ENCODE measurements around the gene MYBPC1.
A peak's percentile ranks its signal among the peaks of the same experiment; 100 is the strongest.

Gene MYBPC1

DNA sequence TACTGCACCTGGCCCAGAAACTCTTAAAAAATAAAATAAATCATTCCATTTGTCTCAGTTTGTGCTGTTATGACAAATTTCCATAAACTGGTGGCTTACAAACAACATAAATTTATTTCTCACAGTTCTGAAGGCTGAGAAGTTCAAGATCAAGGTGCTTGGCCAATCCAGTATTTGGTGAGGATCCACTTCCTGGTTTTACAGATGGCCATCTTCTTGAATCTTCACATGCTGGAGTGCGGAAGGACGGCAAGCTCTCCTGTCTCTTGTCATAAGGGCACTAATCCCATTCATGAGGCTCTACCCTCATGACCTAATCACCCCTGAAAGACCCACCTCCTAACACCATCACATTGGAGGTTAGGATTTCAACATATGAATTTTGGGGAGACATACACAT is 29.9 kb upstream of the MYBPC1 start:
- ChIA-PET CTCF (no interaction called here), POLR2A (no interaction called here)
- Histone ChIP-seq H3K27ac (ENCODE audit: extremely low read depth, low read depth, low read length) (no peak overlapping the region), H3K9me3 (ENCODE audit: control insufficient read depth, insufficient read depth, low read depth, low read length) (no peaks in the 10 kb centered on the region), H3K36me3 (ENCODE audit: control insufficient read depth in 2 of 2, insufficient read depth in 1 of 2, low read length in 2 of 2) (no peaks in the 10 kb centered on the region), H3K4me3 (ENCODE audit: low read depth, low read length) (no peak overlapping the region), H3K4me1 (ENCODE audit: control insufficient read depth, insufficient read depth, low read length) (0 out of 2 replicates have a peak, but pooled peaks cover 3% of the 10 kb centered on the region)
- TF ChIP-seq ZNF433 (tag by site-specific recombination; IDR thresholded peaks at IDR 0.05; ENCODE audit: low read depth) = no peak
- TF ChIP-seq KLF10 (tag by site-specific recombination; IDR thresholded peaks at IDR 0.05) = no peak
- no peak for TF ChIP-seq AEBP2 (tag by site-specific recombination; IDR thresholded peaks at IDR 0.05; ENCODE audit: borderline replicate concordance)
- TF ChIP-seq ZNF184 (tag by site-specific recombination; IDR thresholded peaks at IDR 0.05) = no peak
- no peak for TF ChIP-seq ZNF549 (tag by site-specific recombination; IDR thresholded peaks at IDR 0.05)
- no peak for TF ChIP-seq ZNF792 (tag by site-specific recombination; IDR thresholded peaks at IDR 0.05)
- TF ChIP-seq ZNF501 (tag by site-specific recombination; IDR thresholded peaks at IDR 0.05) = no peak
- no peak for TF ChIP-seq ZNF133 (tag by site-specific recombination; IDR thresholded peaks at IDR 0.05)
- TF ChIP-seq, protein P1, sequence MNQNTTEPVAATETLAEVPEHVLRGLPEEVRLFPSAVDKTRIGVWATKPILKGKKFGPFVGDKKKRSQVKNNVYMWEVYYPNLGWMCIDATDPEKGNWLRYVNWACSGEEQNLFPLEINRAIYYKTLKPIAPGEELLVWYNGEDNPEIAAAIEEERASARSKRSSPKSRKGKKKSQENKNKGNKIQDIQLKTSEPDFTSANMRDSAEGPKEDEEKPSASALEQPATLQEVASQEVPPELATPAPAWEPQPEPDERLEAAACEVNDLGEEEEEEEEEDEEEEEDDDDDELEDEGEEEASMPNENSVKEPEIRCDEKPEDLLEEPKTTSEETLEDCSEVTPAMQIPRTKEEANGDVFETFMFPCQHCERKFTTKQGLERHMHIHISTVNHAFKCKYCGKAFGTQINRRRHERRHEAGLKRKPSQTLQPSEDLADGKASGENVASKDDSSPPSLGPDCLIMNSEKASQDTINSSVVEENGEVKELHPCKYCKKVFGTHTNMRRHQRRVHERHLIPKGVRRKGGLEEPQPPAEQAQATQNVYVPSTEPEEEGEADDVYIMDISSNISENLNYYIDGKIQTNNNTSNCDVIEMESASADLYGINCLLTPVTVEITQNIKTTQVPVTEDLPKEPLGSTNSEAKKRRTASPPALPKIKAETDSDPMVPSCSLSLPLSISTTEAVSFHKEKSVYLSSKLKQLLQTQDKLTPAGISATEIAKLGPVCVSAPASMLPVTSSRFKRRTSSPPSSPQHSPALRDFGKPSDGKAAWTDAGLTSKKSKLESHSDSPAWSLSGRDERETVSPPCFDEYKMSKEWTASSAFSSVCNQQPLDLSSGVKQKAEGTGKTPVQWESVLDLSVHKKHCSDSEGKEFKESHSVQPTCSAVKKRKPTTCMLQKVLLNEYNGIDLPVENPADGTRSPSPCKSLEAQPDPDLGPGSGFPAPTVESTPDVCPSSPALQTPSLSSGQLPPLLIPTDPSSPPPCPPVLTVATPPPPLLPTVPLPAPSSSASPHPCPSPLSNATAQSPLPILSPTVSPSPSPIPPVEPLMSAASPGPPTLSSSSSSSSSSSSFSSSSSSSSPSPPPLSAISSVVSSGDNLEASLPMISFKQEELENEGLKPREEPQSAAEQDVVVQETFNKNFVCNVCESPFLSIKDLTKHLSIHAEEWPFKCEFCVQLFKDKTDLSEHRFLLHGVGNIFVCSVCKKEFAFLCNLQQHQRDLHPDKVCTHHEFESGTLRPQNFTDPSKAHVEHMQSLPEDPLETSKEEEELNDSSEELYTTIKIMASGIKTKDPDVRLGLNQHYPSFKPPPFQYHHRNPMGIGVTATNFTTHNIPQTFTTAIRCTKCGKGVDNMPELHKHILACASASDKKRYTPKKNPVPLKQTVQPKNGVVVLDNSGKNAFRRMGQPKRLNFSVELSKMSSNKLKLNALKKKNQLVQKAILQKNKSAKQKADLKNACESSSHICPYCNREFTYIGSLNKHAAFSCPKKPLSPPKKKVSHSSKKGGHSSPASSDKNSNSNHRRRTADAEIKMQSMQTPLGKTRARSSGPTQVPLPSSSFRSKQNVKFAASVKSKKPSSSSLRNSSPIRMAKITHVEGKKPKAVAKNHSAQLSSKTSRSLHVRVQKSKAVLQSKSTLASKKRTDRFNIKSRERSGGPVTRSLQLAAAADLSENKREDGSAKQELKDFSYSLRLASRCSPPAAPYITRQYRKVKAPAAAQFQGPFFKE (tag by site-specific recombination; IDR thresholded peaks at IDR 0.05; ENCODE audit: borderline replicate concordance) = no peak
- no peak for TF ChIP-seq ZNF37A (tag by site-specific recombination; IDR thresholded peaks at IDR 0.05)
- TF ChIP-seq BCL11A (tag by site-specific recombination; IDR thresholded peaks at IDR 0.05; ENCODE audit: low read depth) = no peak
- no peak for TF ChIP-seq ZNF350 (tag by site-specific recombination; IDR thresholded peaks at IDR 0.05)
- no peak for TF ChIP-seq ZNF544 (tag by site-specific recombination; IDR thresholded peaks at IDR 0.05)
- no peak for TF ChIP-seq ZNF157 (tag by site-specific recombination; IDR thresholded peaks at IDR 0.05)
- TF ChIP-seq ZNF677 (tag by site-specific recombination; IDR thresholded peaks at IDR 0.05) = no peak

GRCh38 chr12:101566318-101566717 is 28.5 kb upstream of the MYBPC1 start:
- no peak overlapping the region for H3K4me3 ChIP-seq (ENCODE audit: low read depth, low read length)
- H3K4me1 ChIP-seq (ENCODE audit: control insufficient read depth, insufficient read depth, low read length) = 0 out of 2 replicates have a peak, but pooled peaks cover 3% of the 10 kb centered on the region
- no peak overlapping the region for H3K27ac ChIP-seq (ENCODE audit: extremely low read depth, low read depth, low read length)
- ChIA-PET POLR2A (no interaction called here), CTCF (interaction anchor here (0.6 to 0.7 kb wide), 2 partner anchors 195 to 735 kb away, joined by 3 to 4 read pairs; no protein-coding TSS in a partner anchor)
- no peaks in the 10 kb centered on the region for H3K36me3 ChIP-seq (ENCODE audit: control insufficient read depth in 2 of 2, insufficient read depth in 1 of 2, low read length in 2 of 2)
- no peaks in the 10 kb centered on the region for H3K9me3 ChIP-seq (ENCODE audit: control insufficient read depth, insufficient read depth, low read depth, low read length)
- no peak for TF ChIP-seq SP2 (tag by site-specific recombination; IDR thresholded peaks at IDR 0.05)
- no peak for TF ChIP-seq ZNF140 (tag by site-specific recombination; IDR thresholded peaks at IDR 0.05)
- no peak for TF ChIP-seq PRDM1 (tag by site-specific recombination; IDR thresholded peaks at IDR 0.05)
- 0 out of 2 replicates have a peak, but pooled peaks have one; percentile 19 for TF ChIP-seq SCRT2 (tag by site-specific recombination; IDR thresholded peaks at IDR 0.05)
- no peak for TF ChIP-seq RBAK (tag by site-specific recombination; IDR thresholded peaks at IDR 0.05)
- no peak for TF ChIP-seq ZNF302 (tag by site-specific recombination; IDR thresholded peaks at IDR 0.05; ENCODE audit: low read depth)
- no peak for TF ChIP-seq KLF8 (tag by site-specific recombination; IDR thresholded peaks at IDR 0.05)
- peak; percentile 75 for TF ChIP-seq WT1 (tag by site-specific recombination; IDR thresholded peaks at IDR 0.05)
- TF ChIP-seq KLF17 (tag by site-specific recombination; IDR thresholded peaks at IDR 0.05) = no peak
- no peak for TF ChIP-seq MZF1 (tag by site-specific recombination; IDR thresholded peaks at IDR 0.05; ENCODE audit: borderline replicate concordance)
- no peak for TF ChIP-seq ZEB2 (tag by site-specific recombination; IDR thresholded peaks at IDR 0.05)

Data from HEK293 (cell line).